HG02852 (cell line): Measurements from ENCODE around the gene FAM20C.
"Not testable (repeated sequence)": the region's sequence is repeated elsewhere in the genome, so short reads cannot be mapped to it uniquely, and the experiment has no call there.

Experiments used
- ATAC-seq: cut with Tn5 transposase; IDR thresholded peaks from one replicate; pipeline ENCODE4 v1.9.1; 2021; ENCODE audit warnings: mild to moderate bottlenecking, moderate library complexity; ENCODE audit not compliant: unreplicated experiment

The FAM20C gene

GRCh38 chr7:240146-240676 is 47.8 kb downstream of the FAM20C start:
- ATAC-seq: no peak

- no peak for ATAC-seq
Measured at GRCh38 chr7:240887-241421, 48.6 kb downstream of the FAM20C start.

GRCh38 chr7:241513-241912 is 49.1 kb downstream of the FAM20C start:
- no peak for ATAC-seq

GRCh38 chr7:242826-243579 is 50.6 kb downstream of the FAM20C start:
- not testable (repeated sequence) for ATAC-seq

- not testable (repeated sequence) for ATAC-seq
Measured at GRCh38 chr7:243580-243978, 51.2 kb downstream of the FAM20C start.

GRCh38 chr7:244974-245373 is 52.6 kb downstream of the FAM20C start:
- no peak for ATAC-seq

GRCh38 chr7:245574-246295 is 53.4 kb downstream of the FAM20C start:
- no peak for ATAC-seq

GRCh38 chr7:246451-246850 is 54.1 kb downstream of the FAM20C start:
- ATAC-seq: no peak

GRCh38 chr7:247181-247580 is 54.8 kb downstream of the FAM20C start:
- no peak for ATAC-seq

- no peak for ATAC-seq
Measured at GRCh38 chr7:247636-248035, 55.3 kb downstream of the FAM20C start.

GRCh38 chr7:248732-249435 is 56.5 kb downstream of the FAM20C start:
- no peak for ATAC-seq

- ATAC-seq: no peak
Measured at GRCh38 chr7:249989-250388, 57.6 kb downstream of the FAM20C start.

- ATAC-seq: no peak
Measured at GRCh38 chr7:250523-250922, 58.2 kb downstream of the FAM20C start.

- no peak for ATAC-seq
Measured at GRCh38 chr7:251005-251404, 58.6 kb downstream of the FAM20C start.

GRCh38 chr7:251446-252175 is 59.2 kb downstream of the FAM20C start:
- ATAC-seq: no peak

- no peak for ATAC-seq
Measured at GRCh38 chr7:252216-252965, 60.0 kb downstream of the FAM20C start.

- ATAC-seq: no peak
Measured at GRCh38 chr7:252981-253380, 60.6 kb downstream of the FAM20C start.

GRCh38 chr7:253581-254336 is 61.4 kb downstream of the FAM20C start:
- no peak for ATAC-seq

GRCh38 chr7:254337-255037 is 62.1 kb downstream of the FAM20C start:
- ATAC-seq: no peak
